HG03066 (cell line): Measurements from ENCODE around the gene PANX3.

Source experiments
- ATAC-seq: cut with Tn5 transposase; IDR thresholded peaks from one replicate; pipeline ENCODE4 v1.9.1; 2021; ENCODE audit warnings: low read depth; ENCODE audit not compliant: unreplicated experiment

PANX3 gene

DNA sequence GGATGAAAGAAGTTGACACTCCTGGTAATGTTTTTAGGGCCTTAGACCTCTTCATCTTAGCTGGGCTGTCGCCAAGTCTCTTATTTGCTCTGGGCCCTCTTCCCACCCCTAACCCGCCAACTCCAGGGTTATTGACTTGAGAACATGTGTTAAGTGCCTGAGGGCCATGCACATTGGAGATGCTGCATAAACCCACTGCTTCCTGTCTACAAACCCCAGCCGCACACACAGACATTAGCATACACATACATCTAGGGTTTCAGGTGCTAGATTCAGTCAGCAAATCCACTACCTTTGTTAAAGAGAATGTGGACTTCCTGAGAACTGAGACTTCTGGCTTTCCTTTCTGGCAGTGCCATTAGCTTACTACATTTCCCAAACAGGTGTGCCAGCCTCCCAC lies 817 bp downstream of the PANX3 start:
- no peak for ATAC-seq

DNA sequence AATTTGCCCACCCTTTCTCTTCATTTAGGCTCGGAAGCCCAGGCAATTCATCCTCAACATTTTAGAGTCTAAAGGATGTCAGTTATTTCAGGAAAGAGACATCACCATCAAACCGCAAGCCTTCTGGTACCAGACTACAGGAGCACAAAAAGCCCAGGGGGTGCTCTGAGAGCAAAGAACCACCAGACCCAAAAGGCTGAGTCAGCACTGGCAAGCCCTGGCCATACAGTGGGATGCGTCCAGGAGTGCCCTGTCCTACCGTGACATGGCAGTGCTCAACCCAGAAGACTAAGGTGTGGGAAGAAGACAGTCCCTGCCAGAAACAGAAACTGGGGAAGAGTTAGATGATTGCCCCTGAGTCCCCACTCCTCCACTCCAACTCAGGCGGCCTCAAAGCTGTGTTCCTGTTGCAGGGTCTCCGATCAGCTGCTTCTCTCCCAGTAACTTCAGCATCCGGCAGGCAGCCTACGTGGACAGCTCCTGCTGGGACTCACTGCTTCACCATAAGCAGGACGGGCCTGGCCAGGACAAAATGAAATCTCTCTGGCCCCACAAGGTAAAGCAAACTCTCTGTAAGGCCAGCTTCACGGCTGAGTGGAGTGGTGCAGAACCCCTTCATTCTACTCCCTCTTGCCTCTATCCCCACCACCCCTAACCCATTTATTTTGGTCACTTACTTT lies 1.5 kb downstream of the PANX3 start:
- ATAC-seq = no peak

DNA sequence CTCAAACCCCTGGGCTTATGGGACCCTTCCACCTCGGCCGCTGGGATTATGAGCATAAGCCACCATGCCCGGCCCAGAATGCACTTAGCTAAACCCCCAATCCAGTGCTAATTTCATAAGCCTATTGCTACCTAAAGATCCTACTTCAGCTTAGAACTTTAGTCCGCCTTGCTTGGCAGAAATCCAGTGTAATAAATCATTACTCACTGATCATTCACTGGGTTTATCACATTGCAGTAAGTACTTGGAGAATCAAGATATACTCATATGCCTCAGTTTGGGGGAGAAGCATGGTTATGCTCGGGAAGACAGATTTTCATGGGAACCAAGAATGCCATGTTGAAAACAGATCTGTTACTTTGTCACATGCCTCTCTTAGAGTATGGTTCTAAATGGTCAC lies 7.6 kb downstream of the PANX3 start:
- no peak for ATAC-seq

DNA sequence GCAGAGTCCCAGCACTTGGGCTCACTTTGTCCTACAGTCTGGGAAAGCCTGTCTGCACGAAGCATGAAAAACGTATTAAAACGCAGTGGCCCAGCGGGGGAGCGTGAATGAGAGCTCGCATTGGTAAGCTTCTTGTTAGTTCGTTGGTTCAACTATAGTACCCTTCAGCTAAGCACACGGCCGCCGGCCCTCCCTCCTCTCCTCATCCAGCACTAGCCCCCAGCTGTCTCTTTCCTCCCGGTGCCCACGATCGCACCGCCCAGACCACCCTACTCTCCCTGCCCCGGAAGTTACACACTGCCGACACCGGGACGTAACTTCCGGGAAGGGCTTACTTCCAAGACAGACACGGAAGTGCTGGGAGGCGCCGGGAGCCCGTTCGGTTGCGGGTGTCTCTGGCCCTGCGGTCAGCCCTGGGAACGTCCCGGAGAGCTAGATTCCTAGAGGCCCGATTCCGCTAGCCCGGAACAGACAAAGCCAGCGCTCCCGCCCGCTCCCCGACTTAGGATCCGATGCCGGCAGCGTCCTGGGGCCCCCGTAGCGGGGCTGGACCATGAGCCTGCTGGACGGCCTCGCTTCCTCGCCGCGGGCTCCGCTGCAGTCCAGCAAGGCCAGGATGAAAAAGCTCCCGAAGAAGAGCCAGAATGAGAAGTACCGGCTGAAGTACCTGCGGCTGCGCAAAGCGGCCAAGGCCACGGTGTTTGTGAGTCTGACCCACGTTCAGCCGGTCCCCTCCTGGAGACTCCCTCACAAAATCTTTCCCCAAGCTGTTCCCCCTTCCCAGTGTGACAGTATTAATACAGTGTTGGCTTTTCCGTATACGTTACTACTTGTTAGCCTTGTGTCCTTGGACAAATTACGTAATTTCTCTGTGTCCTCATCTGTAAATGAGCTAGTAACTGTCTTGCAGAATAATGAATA lies 11.6 kb downstream of the PANX3 start, which contains the start of gene TBRG1:
TBRG1 (plus strand) TSS at position 334 of the 921 bp plus-strand sequence; CDS start at position 554, 220 bp downstream.
- ATAC-seq = peak; percentile 99

DNA sequence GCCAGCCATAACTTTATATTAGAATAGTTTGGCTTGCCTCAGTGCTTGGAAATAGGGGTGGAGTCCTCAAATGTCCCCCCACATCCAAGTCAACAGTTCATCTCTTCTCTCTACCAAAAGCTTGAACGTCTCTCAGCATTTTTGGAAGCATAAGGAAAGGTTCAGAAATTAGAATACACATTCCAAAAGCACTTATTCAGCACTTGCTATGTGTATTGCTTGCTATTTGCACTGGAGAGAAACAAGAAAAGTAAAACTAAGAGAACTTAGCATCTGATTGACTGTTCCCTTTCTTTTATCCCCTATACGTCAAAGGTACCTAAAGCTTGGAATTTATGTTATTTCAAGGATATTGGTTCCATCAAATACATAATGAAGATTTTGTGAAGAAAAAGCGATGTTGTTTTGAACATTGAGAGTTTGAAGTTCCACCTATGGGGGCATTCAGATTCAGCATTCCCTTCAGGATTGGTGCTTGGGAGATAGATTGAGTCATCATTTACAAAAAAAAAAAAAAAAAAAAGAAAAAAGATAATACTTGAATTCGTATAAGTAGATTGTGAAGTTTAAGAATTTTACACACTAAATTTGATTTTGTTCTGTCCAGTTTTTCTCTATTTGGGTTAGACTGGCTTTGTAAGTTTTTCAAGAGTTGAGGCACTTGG lies 12.8 kb downstream of the PANX3 start:
- no peak for ATAC-seq

DNA sequence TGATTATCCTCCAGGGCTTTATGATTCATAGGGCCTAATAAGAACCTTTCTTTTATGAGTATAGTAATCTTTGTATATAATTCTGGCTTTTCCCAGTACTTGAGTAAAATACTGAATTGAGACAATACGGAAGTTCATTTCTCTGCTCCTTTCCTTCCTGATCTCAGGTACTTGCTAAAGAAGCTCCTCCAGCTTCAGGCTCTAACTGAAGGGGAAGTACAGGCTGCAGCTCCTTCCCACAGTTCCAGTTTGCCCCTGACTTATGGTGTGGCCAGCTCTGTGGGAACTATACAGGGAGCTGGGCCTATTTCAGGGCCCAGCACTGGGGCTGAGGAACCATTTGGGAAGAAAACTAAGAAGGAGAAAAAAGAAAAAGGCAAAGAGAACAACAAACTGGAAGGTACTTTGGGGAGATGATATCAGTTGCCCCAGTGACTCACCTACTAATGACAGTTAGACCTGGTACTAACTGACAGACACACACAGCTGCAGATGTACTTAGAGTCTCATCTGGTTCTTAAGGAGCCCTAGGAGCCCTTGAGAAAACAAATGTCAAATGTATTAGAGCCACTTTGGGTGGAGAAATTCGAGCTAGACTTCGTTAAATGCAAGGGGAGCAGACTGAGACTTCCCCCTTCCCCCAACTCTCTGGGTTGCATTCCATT lies 14.4 kb downstream of the PANX3 start:
- ATAC-seq = no peak

DNA sequence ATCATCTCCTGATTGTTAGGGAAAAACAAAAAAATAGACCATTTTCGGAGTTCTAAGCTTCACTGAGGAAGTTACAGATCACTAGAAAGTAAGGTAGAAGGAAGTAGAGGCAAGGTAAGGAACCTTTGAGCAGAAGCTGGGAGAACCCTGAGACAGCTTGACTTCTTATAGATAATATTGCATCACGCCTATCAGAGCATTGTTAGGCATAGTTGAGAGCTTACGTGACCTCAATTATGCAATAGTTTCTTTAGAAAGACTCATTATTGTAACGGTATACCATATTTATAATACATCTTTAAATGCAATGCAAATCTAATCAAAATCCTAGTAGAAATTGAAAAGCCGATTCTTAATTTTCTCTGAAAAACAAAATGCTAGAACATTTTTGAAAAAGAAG lies 16.3 kb downstream of the PANX3 start:
- no peak for ATAC-seq

DNA sequence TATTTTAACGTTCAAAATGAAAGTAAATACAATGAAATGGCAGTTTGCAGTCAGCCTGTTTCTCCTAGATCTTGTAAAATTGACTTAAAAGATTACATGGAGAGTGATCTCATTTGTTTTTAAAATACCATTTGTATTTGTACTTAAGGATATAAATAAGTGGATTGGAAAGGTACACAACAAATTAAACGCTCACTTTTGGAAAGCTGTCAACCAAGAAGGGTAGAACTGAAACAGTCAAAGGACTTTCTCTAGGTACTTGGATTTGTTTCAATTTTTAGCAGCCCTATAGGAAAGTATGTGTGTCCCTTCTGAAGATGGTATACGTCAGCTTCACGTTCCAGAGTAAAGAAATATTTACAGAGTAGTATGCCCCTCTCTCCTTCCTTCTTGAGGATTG lies 18.7 kb downstream of the PANX3 start:
- ATAC-seq = no peak

DNA sequence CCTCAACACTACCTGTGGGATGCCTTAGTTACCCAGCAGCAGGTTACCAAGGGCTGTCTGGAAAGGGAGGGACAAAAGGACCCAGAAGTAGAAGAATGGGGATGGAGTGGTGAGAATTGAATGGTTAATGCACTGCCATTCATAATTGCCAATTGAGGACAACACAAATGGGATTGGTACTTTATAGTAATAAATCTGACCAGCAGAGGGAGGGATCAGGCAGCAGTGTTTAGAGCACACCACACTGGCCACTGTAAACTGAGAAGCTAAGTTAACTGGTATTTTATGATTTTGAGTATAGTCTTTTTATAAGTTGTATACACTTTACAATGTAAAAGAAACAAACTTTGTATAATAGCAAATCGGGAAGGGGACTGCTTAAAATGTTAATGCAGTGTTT lies 22.1 kb downstream of the PANX3 start:
- ATAC-seq = no peak

DNA sequence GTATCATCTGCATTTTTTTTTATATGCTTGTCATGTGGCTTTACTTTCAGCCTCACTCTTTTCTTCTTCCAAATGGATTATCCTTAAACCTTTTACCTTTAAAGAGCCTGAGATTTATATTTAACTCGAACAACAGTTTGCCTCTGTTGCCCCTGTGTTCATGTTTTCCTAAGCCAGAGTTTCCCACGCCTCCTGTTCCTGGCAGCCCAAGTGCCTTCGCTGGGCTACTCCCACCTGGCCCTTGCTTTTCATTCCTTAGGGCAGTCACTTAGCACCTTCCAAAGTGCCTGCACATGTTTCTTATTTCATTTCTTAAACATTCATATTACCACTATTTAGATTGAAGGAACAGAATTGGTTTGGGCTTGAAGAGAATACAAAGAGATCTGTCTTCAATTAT lies 24.7 kb downstream of the PANX3 start:
- ATAC-seq = no peak

DNA sequence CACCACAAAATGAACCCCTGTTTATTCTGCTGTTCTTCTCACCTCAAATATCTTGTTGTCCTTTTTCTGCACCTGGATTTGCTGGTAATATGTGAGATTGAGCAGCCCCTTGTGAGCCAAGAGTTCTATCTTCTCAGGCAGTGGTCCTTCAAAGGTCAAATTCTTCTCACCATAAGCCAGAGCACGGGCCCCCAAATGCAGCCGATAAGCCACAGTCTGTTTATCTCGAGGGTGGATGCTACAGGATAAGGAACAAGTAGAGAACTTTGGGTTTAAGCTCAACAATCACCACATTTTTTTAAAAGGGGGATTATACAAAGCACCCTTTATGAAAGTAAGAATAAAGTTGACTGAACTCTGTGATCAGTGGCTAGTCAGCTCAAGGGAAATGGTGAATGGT lies 27.3 kb downstream of the PANX3 start:
- no peak for ATAC-seq

DNA sequence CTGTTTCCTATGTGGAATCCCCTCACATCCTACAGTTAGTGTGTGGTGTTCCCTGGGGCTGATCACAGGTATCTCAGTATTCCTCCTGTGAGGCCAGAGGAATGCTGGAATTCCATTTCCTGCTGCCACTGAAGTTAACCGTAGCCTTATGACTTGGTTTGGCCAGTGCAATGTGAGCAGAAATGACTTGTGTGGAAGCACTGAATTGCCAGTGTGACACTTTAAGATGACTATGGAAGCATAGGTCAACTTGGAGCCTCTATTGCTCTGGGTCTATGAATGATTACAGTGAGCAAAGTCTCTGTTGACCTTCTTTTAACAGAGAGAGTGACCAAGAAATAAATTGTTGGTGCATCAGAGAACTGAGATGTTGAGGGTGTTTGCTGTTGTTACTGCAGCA lies 28.0 kb downstream of the PANX3 start:
- ATAC-seq = no peak

DNA sequence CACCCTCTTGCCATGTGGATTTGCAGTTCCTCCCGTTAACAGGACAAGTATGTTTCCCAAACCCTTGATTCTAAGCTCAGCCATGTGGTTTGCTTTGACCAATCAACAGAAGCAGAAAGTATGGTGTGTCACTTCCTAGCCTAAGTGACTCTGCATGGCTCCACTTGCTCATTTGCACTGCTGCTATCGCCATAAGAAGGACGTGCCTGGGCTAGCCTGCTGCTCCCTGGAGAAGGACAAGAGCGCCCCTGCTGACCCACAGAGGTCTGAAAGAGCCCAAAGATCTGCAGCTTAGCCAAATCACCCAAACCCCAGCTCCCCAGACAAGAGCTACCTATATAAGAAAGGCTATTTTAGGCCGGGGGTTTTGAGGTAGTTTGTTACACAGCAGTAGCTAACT lies 29.4 kb downstream of the PANX3 start:
- ATAC-seq = no peak

DNA sequence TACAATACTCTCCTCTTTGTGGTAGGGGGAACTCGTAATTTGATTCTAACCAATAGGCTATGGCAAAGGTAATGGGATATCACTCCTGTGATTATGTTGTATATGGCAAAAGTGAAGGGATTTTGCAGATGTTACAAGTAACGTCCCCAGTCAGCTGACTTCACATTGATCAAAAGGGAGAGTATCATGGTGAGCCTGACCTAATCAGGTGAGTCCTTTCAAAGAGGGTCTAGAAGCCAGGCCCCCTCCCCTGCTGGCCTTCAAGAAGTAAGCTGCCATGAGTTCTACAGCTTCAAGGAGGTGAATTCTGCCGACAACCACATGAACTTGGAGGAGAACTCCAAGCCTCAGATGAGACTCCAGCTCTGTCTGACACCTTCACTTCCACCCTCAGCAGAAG lies 31.4 kb downstream of the PANX3 start:
- no peak for ATAC-seq

DNA sequence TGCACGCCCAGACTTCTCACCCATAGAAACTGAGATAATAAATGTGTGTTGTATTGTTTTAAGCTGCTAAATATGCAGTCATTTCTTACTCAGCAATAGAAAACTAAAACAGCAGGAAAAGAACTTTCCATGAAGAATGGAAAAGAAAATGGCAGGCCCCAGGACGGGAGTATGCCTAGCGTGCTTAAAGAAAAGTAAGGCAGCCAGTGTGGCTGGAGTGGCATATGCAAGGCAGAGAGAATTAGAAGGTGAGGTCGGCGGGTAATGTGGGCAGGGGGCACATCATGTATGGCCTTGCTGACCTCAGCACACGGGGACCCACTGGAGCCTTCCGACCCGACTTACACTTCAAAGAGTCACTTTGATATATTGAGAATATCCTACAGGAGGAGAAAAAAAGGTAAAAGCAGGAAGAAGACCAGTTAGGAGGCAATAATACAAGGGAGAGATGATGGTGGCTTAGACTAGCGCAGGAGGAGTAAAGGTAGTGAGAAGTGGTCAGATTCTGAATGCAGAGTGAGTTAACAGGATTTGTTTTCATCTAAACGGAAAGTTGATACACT lies 31.9 kb downstream of the PANX3 start:
- no peak for ATAC-seq

DNA sequence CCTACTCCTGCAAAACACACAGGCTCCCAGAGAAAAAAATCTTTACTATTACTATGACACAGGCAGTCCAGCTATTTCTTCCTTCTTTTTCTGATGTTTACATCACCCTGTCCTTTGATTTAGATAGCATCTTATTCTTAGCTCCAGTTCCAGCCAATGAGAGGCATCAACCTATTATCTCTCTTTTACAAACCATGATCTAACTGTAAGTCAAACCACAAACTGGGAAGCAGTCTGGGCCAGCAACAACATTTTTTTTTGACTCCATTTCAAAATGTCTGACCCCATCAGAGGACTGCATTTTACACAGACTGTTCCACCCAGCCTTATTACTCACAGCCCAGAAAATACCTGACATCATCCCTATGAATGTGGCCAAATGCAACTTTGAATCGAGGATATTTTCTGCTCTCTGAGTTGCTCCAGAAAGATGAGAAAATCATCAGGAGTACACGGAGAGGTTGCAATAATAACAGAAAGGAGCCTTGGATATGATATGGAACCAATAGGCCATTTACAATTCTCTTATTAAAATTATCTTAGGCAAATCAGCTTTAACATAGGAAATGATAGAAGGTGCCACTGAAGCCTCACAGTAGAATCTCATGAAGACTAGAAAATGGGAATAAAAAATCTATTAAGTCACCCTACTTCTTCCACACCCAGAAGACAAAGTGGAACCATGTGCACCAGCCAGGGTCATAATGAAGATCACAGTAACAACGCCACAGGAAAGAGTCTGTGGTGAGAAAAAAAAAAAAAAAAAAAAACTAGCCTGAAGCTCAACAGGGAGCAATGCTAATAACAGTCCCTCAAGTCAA lies 32.6 kb downstream of the PANX3 start:
- ATAC-seq = no peak

DNA sequence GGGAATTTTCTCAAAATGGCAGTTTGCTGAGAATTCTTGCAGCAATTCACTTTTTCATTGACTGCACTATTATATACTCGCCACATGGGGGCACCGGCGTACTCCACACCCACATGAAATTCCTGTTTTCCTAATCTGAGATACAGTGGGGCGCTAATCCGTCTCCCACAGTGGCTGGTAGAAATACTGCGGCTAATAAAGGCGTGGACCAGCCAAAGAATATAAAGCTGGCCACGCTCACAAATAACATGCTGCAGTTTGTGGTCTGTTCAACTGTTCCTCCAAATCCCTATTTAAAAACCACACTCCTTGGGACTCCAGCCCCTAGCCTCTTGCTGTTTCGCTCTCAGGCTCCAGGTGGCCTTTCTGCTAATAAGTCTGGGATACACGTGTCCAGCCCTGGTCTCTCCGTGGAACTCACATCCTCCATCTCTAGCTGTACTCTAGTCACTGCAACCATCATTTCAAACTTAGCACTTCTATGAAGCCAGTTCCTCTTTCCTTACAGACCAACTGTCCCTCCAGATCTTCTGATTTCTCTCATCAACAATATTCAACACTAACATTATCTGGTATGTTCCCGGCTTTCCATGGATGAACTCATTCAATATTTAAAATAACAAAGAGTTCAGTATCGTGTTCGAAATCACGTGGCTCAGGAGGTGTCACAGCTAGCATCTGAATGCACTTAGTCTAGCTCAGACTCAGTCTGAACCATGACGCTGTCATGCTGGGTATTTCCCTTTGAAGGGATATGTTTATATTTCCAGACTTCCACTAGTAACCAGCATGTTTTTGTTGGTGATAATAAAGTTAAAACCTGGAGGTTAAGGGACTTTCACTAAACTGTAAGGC lies 33.4 kb downstream of the PANX3 start:
- ATAC-seq = no peak

DNA sequence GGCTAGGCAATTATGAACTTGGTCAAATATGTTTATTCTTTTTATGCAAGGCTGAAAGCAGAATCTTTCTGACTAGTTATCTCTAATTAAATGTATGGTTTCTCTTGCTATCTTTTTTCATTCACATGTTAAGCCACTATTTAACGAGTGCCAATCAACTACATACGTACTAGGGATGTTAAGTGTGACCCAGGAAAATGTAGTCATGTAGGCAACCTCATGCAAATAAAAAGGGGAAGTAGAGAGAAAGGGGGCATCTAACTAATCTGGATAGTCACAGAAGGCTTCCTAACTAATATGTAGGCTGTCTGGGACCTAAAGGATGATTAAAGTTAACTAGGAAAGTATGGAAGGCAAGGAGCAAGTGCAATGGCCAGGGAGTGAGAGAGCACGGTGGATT lies 34.9 kb downstream of the PANX3 start:
- no peak for ATAC-seq

DNA sequence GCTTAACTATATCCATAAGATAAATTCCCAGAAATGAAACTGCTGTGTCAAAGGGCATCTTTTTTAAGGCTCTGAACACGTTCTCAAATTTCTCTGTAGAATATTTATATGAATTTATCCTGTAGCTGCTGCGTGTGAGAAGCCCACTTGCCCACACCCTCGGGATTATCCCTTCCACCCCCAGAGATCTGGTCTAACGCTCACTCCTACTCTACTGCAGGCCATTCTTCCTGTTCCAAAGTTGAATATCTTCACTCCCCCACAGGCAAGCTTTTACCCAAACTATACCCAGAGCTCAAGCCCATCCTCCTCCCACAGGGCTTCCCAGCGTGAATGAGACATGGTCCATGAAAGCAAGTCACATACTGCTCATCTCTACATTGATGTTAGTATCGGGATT lies 37.4 kb downstream of the PANX3 start:
- no peak for ATAC-seq
